ENCODE data around the gene EIF2AK3. TPM values are rescaled to one million over a fixed set of nuclear protein-coding genes. Genes with fewer than 3 reads are reported as not detected.
A peak's percentile ranks its signal among the peaks of the same experiment; 100 is the strongest.

Gene EIF2AK3
- total and polyA plus RNA-seq, 2 of the 13 experiments (the other 11 are each of a cell fraction or from before 2014, with no cell fraction given): 10.3 to 30.6 TPM

GRCh38 chr2:88614497-88615157 is 12.6 kb downstream of the EIF2AK3 start:
- in situ Hi-C loops (cut with HindIII; ENCODE audit: extremely low pct_ligation_motif_present, low pct_unique_long_range_greater_than_20kb): no loop called here
- BruUV-seq (replicated peaks): no TSS peak
- 91% methylated on average over 3 of the region's 3 CpGs for WGBS (ENCODE audit: low lambda C conversion rate)
- ChIA-PET CTCF (ENCODE audit: low intra/inter-chr PET ratio, low total read pairs) (no interaction called here), POLR2A (no interaction called here)
- Histone ChIP-seq H3K27ac (ENCODE audit: extremely low read length, insufficient read depth, low read length) (no peak overlapping the region), H3K4me1 (ENCODE audit: insufficient read depth, low read length) (no peaks in the 10 kb centered on the region), H3K27me3 (ENCODE audit: control insufficient read depth in 1 of 2, insufficient read depth in 2 of 2, low read length in 2 of 2) (no peaks in the 10 kb centered on the region), H3K36me3 (replicated peaks in 1 of 2; ENCODE audit: control insufficient read depth in 1 of 2, insufficient read depth in 2 of 2, low read length in 2 of 2) (peaks cover 5 to 24% of the 10 kb centered on the region in 2 experiments), H2AFZ (ENCODE audit: low read length) (no peak overlapping the region), H3K9me3 (ENCODE audit: low read length) (no peaks in the 10 kb centered on the region), H3K4me3 (replicated peaks in 1 of 3; ENCODE audit: insufficient read depth in 1 of 3, low read depth in 2 of 3, low read length in 3 of 3) (no peak overlapping the region), H3K9ac (ENCODE audit: insufficient read depth, low read depth, low read length) (no peak overlapping the region), H3K79me2 (ENCODE audit: insufficient read depth, low read length) (peaks cover 50% of the 10 kb centered on the region), H3K4me2 (ENCODE audit: low read depth, low read length) (no peak overlapping the region), H4K20me1 (ENCODE audit: insufficient read depth, low read length) (no peaks in the 10 kb centered on the region; the same call in 1 of the 2 replicates)
- ATAC-seq (no peak), FAIRE-seq (no peak), DNase-seq (ENCODE audit: low spot score) (no peak)
- intact Hi-C loops (cut with micrococcal nuclease; ENCODE audit: unreplicated experiment): no loop called here
- peak; percentile 46 for TF ChIP-seq RBM22 (optimal IDR thresholded peaks at IDR 0.05; ENCODE audit: low read length)
- TF ChIP-seq ZBTB49 (CRISPR knock-in tag; IDR thresholded peaks at IDR 0.05; ENCODE audit: borderline replicate concordance): no peak
- no peak for TF ChIP-seq MIER3 (CRISPR knock-in tag; IDR thresholded peaks at IDR 0.05; ENCODE audit: borderline replicate concordance)
- TF ChIP-seq ZNF616 (CRISPR knock-in tag; IDR thresholded peaks at IDR 0.05; ENCODE audit: low read depth): no peak
- no peak for TF ChIP-seq ZNF792 (CRISPR knock-in tag; IDR thresholded peaks at IDR 0.05)
- TF ChIP-seq MAF1 (CRISPR knock-in tag; IDR thresholded peaks at IDR 0.05; ENCODE audit: borderline replicate concordance): no peak
- TF ChIP-seq ZNF749 (CRISPR knock-in tag; IDR thresholded peaks at IDR 0.05; ENCODE audit: borderline replicate concordance): no peak
